Measurements from ENCODE around the gene EXO5.
"Not testable (repeated sequence)": the region's sequence is repeated elsewhere in the genome, so short reads cannot be mapped to it uniquely, and the experiment has no call there.

Gene EXO5
- total RNA-seq: 6.0 to 20.8 (median 14.3) reads per million in 9 experiments

GRCh38 chr1:40508375-40509341, at the start of gene EXO5:
TSS of gene EXO5 (plus strand) at chr1:40508767. CDS start at chr1:40514545, 5,778 bp downstream.
- Mint-ChIP-seq H3K4me1 (ENCODE audit: low read depth in 2 of 2) (peaks cover 11 to 12% of the 10 kb centered on the region in 2 donors), H3K4me3 (peak within 1 kb of the TSS; percentile 90 to 91), H3K36me3 (ENCODE audit: insufficient read depth) (peaks cover 9% of the 10 kb centered on the region), H3K27ac (peak within 1 kb of the TSS; percentile 83 to 90), H3K9me3 (peaks cover 5 to 9% of the 10 kb centered on the region in 2 donors), H3K27me3 (no peaks in the 10 kb centered on the region)
- DNase-seq (peak; percentile 69 to 75 (median 73)), ATAC-seq (replicated peaks) (peak; percentile 98)

- H3K27me3 Mint-ChIP-seq: no peaks in the 10 kb centered on the region
- DNase-seq: no peak
- H3K4me1 Mint-ChIP-seq (ENCODE audit: low read depth in 2 of 2): no peaks in the 10 kb centered on the region
- no peak overlapping the region for H3K4me3 Mint-ChIP-seq
- no peak overlapping the region for H3K27ac Mint-ChIP-seq
- peaks cover 6% of the 10 kb centered on the region for H3K36me3 Mint-ChIP-seq (ENCODE audit: insufficient read depth)
- H3K9me3 Mint-ChIP-seq: peaks cover 19 to 47% of the 10 kb centered on the region in 2 donors
- ATAC-seq (replicated peaks): no peak
Measured at GRCh38 chr1:40462956-40463590, 45.5 kb upstream of the EXO5 start.

- Mint-ChIP-seq H3K4me1 (ENCODE audit: low read depth in 2 of 2) (no peaks in the 10 kb centered on the region), H3K27ac (no peak overlapping the region), H3K4me3 (no peak overlapping the region), H3K27me3 (no peaks in the 10 kb centered on the region), H3K36me3 (ENCODE audit: insufficient read depth) (peaks cover 2% of the 10 kb centered on the region), H3K9me3 (peaks cover 33 to 47% of the 10 kb centered on the region in 2 donors)
- ATAC-seq (replicated peaks) (no peak), DNase-seq (no peak)
Measured at GRCh38 chr1:40469327-40469726, 39.2 kb upstream of the EXO5 start.

- H3K36me3 Mint-ChIP-seq (ENCODE audit: insufficient read depth): peaks cover 5% of the 10 kb centered on the region
- H3K4me3 Mint-ChIP-seq: no peak overlapping the region
- no peak overlapping the region for H3K27ac Mint-ChIP-seq
- H3K27me3 Mint-ChIP-seq: no peaks in the 10 kb centered on the region
- peaks cover 11 to 26% of the 10 kb centered on the region in 2 donors for H3K4me1 Mint-ChIP-seq (ENCODE audit: low read depth in 2 of 2)
- peaks cover 14 to 19% of the 10 kb centered on the region in 2 donors for H3K9me3 Mint-ChIP-seq
- ATAC-seq (replicated peaks) (no peak), DNase-seq (no peak)
Measured at GRCh38 chr1:40475268-40475667, 33.3 kb upstream of the EXO5 start.

- Mint-ChIP-seq H3K9me3 (peaks cover 10 to 19% of the 10 kb centered on the region in 2 donors), H3K36me3 (ENCODE audit: insufficient read depth) (peaks cover 5% of the 10 kb centered on the region), H3K27ac (peak within 1 kb of the TSS; percentile 65 to 67), H3K27me3 (no peaks in the 10 kb centered on the region), H3K4me1 (ENCODE audit: low read depth in 2 of 2) (peaks cover 11 to 27% of the 10 kb centered on the region in 2 donors), H3K4me3 (peak within 1 kb of the TSS; percentile 84 to 90)
- ATAC-seq (replicated peaks): peak; percentile 97
- peak; percentile 54 to 66 (median 61) for DNase-seq
Measured at GRCh38 chr1:40476924-40477677, 31.5 kb upstream of the EXO5 start, which contains the start of gene ZFP69. TSS of gene ZFP69 (plus strand) at chr1:40477290. CDS start at chr1:40479362, 2,072 bp downstream.

GRCh38 chr1:40477678-40478053, 30.9 kb upstream of the EXO5 start:
- DNase-seq (peak in 1 of 3 experiments; percentile 6), ATAC-seq (replicated peaks) (peak; percentile 27)
- H3K4me1 Mint-ChIP-seq (ENCODE audit: low read depth in 2 of 2): peaks cover 11 to 30% of the 10 kb centered on the region in 2 donors
- H3K4me3 Mint-ChIP-seq: peak overlapping the region; percentile 76 to 90
- no peaks in the 10 kb centered on the region for H3K27me3 Mint-ChIP-seq
- H3K27ac Mint-ChIP-seq: peak overlapping the region; percentile 33 to 50
- H3K9me3 Mint-ChIP-seq: peaks cover 8 to 15% of the 10 kb centered on the region in 2 donors
- peaks cover 5% of the 10 kb centered on the region for H3K36me3 Mint-ChIP-seq (ENCODE audit: insufficient read depth)

- ATAC-seq (replicated peaks) (no peak), DNase-seq (no peak)
- H3K36me3 Mint-ChIP-seq (ENCODE audit: insufficient read depth): peaks cover 10% of the 10 kb centered on the region
- H3K4me3 Mint-ChIP-seq: peak overlapping the region; percentile 76 to 90
- no peaks in the 10 kb centered on the region for H3K27me3 Mint-ChIP-seq
- H3K27ac Mint-ChIP-seq: peak overlapping the region in 1 of 2 donors; percentile 33
- H3K9me3 Mint-ChIP-seq: peaks cover 4 to 9% of the 10 kb centered on the region in 2 donors
- peaks cover 11 to 30% of the 10 kb centered on the region in 2 donors for H3K4me1 Mint-ChIP-seq (ENCODE audit: low read depth in 2 of 2)
Measured at GRCh38 chr1:40478276-40478675, 30.3 kb upstream of the EXO5 start.

- H3K9me3 Mint-ChIP-seq: peaks cover 0 to 7% of the 10 kb centered on the region in 2 donors
- peaks cover 11 to 30% of the 10 kb centered on the region in 2 donors for H3K4me1 Mint-ChIP-seq (ENCODE audit: low read depth in 2 of 2)
- no peak overlapping the region for H3K4me3 Mint-ChIP-seq
- ATAC-seq (replicated peaks) (no peak), DNase-seq (no peak)
- H3K27ac Mint-ChIP-seq: peak overlapping the region; percentile 17 to 83
- peaks cover 10% of the 10 kb centered on the region for H3K36me3 Mint-ChIP-seq (ENCODE audit: insufficient read depth)
- H3K27me3 Mint-ChIP-seq: no peaks in the 10 kb centered on the region
Measured at GRCh38 chr1:40479156-40479555, 29.4 kb upstream of the EXO5 start.

- Mint-ChIP-seq H3K36me3 (ENCODE audit: insufficient read depth) (peaks cover 12% of the 10 kb centered on the region), H3K27me3 (no peaks in the 10 kb centered on the region)
Measured at GRCh38 chr1:40495315-40495903, 13.2 kb upstream of the EXO5 start.

GRCh38 chr1:40502651-40503050, 5.9 kb upstream of the EXO5 start:
- not testable (repeated sequence) for H3K4me1 Mint-ChIP-seq (ENCODE audit: low read depth in 2 of 2); DNase-seq; H3K27ac Mint-ChIP-seq; H3K4me3 Mint-ChIP-seq; ATAC-seq (replicated peaks); H3K27me3 Mint-ChIP-seq; H3K36me3 Mint-ChIP-seq (ENCODE audit: insufficient read depth)
- H3K9me3 Mint-ChIP-seq: peaks cover 15 to 28% of the 10 kb centered on the region in 2 donors

More at GRCh38 chr1:40495315-40495903, 13.2 kb upstream of the EXO5 start:
- ATAC-seq (replicated peaks): no peak
- Mint-ChIP-seq H3K4me3 (no peak overlapping the region), H3K27ac (no peak overlapping the region), H3K9me3 (peaks cover 17 to 22% of the 10 kb centered on the region in 2 donors), H3K4me1 (ENCODE audit: low read depth in 2 of 2) (no peaks in the 10 kb centered on the region)
- DNase-seq: no peak

GRCh38 chr1:40507973-40508372, 594 bp upstream of the EXO5 start:
- ATAC-seq (replicated peaks): no peak
- Mint-ChIP-seq H3K4me1 (ENCODE audit: low read depth in 2 of 2) (peaks cover 11 to 12% of the 10 kb centered on the region in 2 donors), H3K27me3 (no peaks in the 10 kb centered on the region), H3K9me3 (peaks cover 5 to 9% of the 10 kb centered on the region in 2 donors), H3K27ac (peak overlapping the region; percentile 83 to 90), H3K36me3 (ENCODE audit: insufficient read depth) (peaks cover 9% of the 10 kb centered on the region), H3K4me3 (peak overlapping the region; percentile 90 to 91)
- no peak for DNase-seq

GRCh38 chr1:40519517-40519916, 10.9 kb downstream of the EXO5 start:
- Mint-ChIP-seq H3K4me3 (no peak overlapping the region), H3K36me3 (ENCODE audit: insufficient read depth) (peaks cover 3% of the 10 kb centered on the region), H3K27me3 (peaks cover 13 to 17% of the 10 kb centered on the region in 2 donors), H3K4me1 (ENCODE audit: low read depth in 2 of 2) (no peaks in the 10 kb centered on the region), H3K27ac (no peak overlapping the region), H3K9me3 (peaks cover 5 to 10% of the 10 kb centered on the region in 2 donors)
- DNase-seq (no peak), ATAC-seq (replicated peaks) (no peak)
